Astrocyte (in vitro differentiated cells and primary cell): ENCODE results near the gene NFS1. TPM values are rescaled to one million over a fixed set of nuclear protein-coding genes. Genes with fewer than 3 reads are reported as not detected.

ENCODE experiments used
- DNase-seq: peaks from one replicate; pipeline ENCODE4 v3.0.0-alpha.2; 2010; ENCODE audit warnings: low read depth
- FAIRE-seq: peaks from 2 replicates; lab custom pipeline; 2011; peaks lifted over from hg19 to GRCh38; lab: Jason Lieb, UNC
- H2AFZ ChIP-seq: 2 replicates; pipeline ENCODE4 v1.6.0; 2012; ENCODE audit warnings: low read depth, low read length, inconsistent platforms
- H3K27ac ChIP-seq: 2 replicates; pipeline ENCODE4 v1.5.1; 2011; ENCODE audit warnings: low read depth, low read length, inconsistent platforms
- H3K27me3 ChIP-seq: 2 replicates; pipeline ENCODE4 v1.6.0; 2011; ENCODE audit warnings: low read length, inconsistent platforms; ENCODE audit not compliant: insufficient read depth
- H3K36me3 ChIP-seq: 2 replicates; pipeline ENCODE4 v1.5.1; 2011; ENCODE audit warnings: low read length, inconsistent platforms; ENCODE audit not compliant: insufficient read depth
- H3K4me1 ChIP-seq: 2 replicates; pipeline ENCODE4 v1.5.1; 2011; ENCODE audit warnings: low read length, inconsistent platforms; ENCODE audit not compliant: insufficient read depth
- H3K4me2 ChIP-seq: 2 replicates; pipeline ENCODE4 v1.6.0; 2012; ENCODE audit warnings: low read length, inconsistent platforms
- H3K4me3 ChIP-seq: 2 replicates; pipeline ENCODE4 v1.5.1; 2011; ENCODE audit warnings: low read depth, mild to moderate bottlenecking, low read length, inconsistent platforms; ENCODE audit not compliant: insufficient read depth
- H3K79me2 ChIP-seq: 2 replicates; pipeline ENCODE4 v1.6.0; 2012; ENCODE audit warnings: mild to moderate bottlenecking, low read length, inconsistent platforms; ENCODE audit not compliant: insufficient read depth
- H3K9ac ChIP-seq: 2 replicates; pipeline ENCODE4 v1.6.0; 2012; ENCODE audit warnings: mild to moderate bottlenecking, low read length, inconsistent platforms
- H3K9me3 ChIP-seq: 2 replicates; pipeline ENCODE4 v1.5.1; 2012; ENCODE audit warnings: low read depth, mild to moderate bottlenecking, low read length, inconsistent platforms; ENCODE audit not compliant: insufficient read depth
- H4K20me1 ChIP-seq: 2 replicates; pipeline ENCODE4 v1.6.0; 2012; ENCODE audit warnings: low read length, inconsistent platforms; ENCODE audit not compliant: insufficient read depth
- H3K27ac Mint-ChIP-seq: one replicate; pipeline ENCODE4 v1.8.0; 2021; ENCODE audit warnings: mild to moderate bottlenecking, mixed read lengths; ENCODE audit not compliant: unreplicated experiment
- H3K27me3 Mint-ChIP-seq: one replicate; pipeline ENCODE4 v1.8.0; 2021; ENCODE audit warnings: low read depth, mixed read lengths; ENCODE audit not compliant: unreplicated experiment
- H3K36me3 Mint-ChIP-seq: one replicate; pipeline ENCODE4 v1.8.0; 2021; ENCODE audit warnings: low read depth, mixed read lengths; ENCODE audit not compliant: unreplicated experiment
- H3K4me1 Mint-ChIP-seq: one replicate; pipeline ENCODE4 v1.8.0; 2021; ENCODE audit warnings: low read depth, mixed read lengths; ENCODE audit not compliant: unreplicated experiment
- H3K4me3 Mint-ChIP-seq: one replicate; pipeline ENCODE4 v1.8.0; 2021; ENCODE audit warnings: mild to moderate bottlenecking, moderate library complexity, mixed read lengths; ENCODE audit not compliant: unreplicated experiment
- H3K9me3 Mint-ChIP-seq: one replicate; pipeline ENCODE4 v1.8.0; 2021; ENCODE audit warnings: mild to moderate bottlenecking, mixed read lengths; ENCODE audit not compliant: unreplicated experiment
- EZH2 ChIP-seq: IDR thresholded peaks from 2 replicates; pipeline ENCODE4 v1.6.1; 2012; ENCODE audit warnings: mild to moderate bottlenecking, low read length, inconsistent platforms; ENCODE audit not compliant: insufficient read depth
- total RNA-seq: library from RNA; stranded (reverse); gene quantifications from 2 replicates; pipeline ENCODE4 v1.2.1, GENCODE V29; 2021
- TF ChIP-seq, protein P1 (sequence below): IDR thresholded peaks from 2 replicates; pipeline ENCODE4 v1.5.1; 2011; ENCODE audit warnings: low read depth, mild to moderate bottlenecking, inconsistent platforms, low read length, moderate library complexity; ENCODE audit not compliant: insufficient read depth

Gene NFS1
- total RNA-seq, 1 donor from 2014 or later: 30.3 TPM

DNA sequence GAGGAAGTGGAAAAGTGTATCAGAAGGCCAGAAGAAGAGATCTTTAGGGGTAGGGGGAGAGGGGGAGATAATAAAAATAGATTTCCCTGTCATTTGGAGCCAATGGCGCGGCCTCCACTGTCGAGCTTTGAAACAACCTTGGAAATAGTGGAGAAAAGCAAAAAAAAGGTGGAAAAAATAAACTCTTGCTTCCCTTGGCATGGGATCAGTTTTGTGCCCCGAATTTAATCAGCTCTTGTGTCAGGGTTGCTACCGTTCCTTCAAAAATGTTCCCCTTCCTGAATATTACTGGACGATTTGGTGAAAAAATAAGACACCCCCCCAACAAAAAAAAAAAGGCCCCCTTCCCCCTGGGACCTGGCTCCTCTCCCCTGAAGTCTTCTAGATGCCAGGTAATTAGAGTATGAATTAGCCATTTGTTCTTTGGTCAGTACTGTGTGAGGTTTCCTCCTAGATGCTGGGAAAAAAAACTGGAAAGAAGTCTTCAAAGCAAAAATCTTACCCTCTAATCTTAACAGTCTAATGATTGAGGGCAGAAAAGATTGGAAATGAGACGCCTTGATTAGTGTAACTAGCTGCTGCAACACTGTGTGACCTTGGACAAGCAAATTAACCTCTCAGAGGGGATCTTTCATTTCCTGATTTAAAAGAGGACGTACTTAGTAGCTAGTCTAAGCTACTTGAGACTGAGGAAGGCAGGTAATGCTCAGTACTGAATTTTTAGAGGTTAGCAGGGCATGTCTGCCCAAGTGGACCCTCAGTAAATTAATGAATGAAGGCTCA is 43.8 kb upstream of the NFS1 start:
- Histone ChIP-seq H3K27me3 (no peaks in the 10 kb centered on the region), H3K9me3 (no peaks in the 10 kb centered on the region), H3K27ac (peak overlapping the region; percentile 99), H3K4me3 (peak overlapping the region; percentile 78), H3K36me3 (peaks cover 27% of the 10 kb centered on the region), H3K79me2 (peaks cover 52% of the 10 kb centered on the region), H3K4me1 (peaks cover 21% of the 10 kb centered on the region), H3K9ac (peak overlapping the region; percentile 100), H2AFZ (no peak overlapping the region), H4K20me1 (peaks cover 37% of the 10 kb centered on the region), H3K4me2 (peak overlapping the region; percentile 92)
- no peak for FAIRE-seq
- Mint-ChIP-seq H3K36me3 (peaks cover 15% of the 10 kb centered on the region), H3K27me3 (no peaks in the 10 kb centered on the region), H3K27ac (peak overlapping the region; percentile 99), H3K4me1 (peaks cover 15% of the 10 kb centered on the region), H3K9me3 (no peaks in the 10 kb centered on the region), H3K4me3 (peak overlapping the region; percentile 99)
- no peak for DNase-seq
- TF ChIP-seq EZH2: no peak
- TF ChIP-seq, protein P1, sequence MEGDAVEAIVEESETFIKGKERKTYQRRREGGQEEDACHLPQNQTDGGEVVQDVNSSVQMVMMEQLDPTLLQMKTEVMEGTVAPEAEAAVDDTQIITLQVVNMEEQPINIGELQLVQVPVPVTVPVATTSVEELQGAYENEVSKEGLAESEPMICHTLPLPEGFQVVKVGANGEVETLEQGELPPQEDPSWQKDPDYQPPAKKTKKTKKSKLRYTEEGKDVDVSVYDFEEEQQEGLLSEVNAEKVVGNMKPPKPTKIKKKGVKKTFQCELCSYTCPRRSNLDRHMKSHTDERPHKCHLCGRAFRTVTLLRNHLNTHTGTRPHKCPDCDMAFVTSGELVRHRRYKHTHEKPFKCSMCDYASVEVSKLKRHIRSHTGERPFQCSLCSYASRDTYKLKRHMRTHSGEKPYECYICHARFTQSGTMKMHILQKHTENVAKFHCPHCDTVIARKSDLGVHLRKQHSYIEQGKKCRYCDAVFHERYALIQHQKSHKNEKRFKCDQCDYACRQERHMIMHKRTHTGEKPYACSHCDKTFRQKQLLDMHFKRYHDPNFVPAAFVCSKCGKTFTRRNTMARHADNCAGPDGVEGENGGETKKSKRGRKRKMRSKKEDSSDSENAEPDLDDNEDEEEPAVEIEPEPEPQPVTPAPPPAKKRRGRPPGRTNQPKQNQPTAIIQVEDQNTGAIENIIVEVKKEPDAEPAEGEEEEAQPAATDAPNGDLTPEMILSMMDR: no peak

DNA sequence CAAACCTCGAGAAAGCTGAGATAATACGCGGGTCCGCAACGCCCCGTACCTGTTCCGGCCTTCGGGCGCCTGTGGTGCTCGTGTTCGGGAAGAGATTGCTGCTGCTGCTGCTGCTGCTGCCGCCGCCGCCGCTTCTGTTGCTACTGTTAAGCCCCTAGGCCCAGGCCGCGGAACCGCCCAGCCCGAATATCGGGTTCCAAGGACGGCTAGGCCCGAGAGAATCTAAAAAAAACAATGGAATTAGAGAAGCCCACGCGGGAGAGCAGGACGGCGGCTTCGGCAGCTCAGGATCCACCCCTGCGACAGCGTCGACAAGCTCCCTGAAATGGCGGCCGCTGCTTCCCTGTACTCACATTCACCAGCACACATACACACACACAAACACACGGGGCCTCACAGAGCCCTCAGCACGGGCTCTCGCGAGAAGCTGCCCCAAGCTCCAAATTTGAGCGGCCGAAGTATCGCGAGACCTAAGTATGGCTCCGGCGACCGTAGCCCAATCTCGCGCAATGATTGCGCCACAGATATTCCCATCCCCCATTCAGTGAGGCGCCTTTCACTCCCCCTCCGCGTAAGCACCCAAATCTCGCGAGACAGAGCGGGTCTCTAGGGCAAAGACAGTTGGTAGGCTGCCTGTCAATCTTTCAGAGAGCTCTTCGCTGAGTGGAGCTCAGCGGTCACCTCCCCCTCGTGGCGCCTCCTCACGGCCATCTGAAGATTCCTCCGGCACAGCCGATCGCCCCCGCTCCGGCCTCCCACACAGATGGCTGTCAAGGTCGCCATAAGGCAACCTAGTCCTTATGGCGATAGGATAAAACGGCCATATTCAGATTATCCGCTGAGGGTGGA is 43.0 kb upstream of the NFS1 start, which contains the start of gene RBM39:
TSS of gene RBM39 (minus strand) at position 369 of the 849 bp plus-strand sequence. CDS start 1,386 bp downstream, outside the sequence.
- Histone ChIP-seq H3K27me3 (no peaks in the 10 kb centered on the region), H3K4me1 (peaks cover 21% of the 10 kb centered on the region), H3K4me2 (peak within 1 kb of the TSS; percentile 98), H3K9me3 (no peaks in the 10 kb centered on the region), H3K79me2 (peaks cover 60% of the 10 kb centered on the region), H2AFZ (no peak within 1 kb of the TSS), H4K20me1 (peaks cover 45% of the 10 kb centered on the region), H3K9ac (peak within 1 kb of the TSS; percentile 100), H3K36me3 (peaks cover 27% of the 10 kb centered on the region), H3K27ac (peak within 1 kb of the TSS; percentile 100), H3K4me3 (peak within 1 kb of the TSS; percentile 100)
- TF ChIP-seq, protein P1: peak; percentile 8
- no peak for TF ChIP-seq EZH2
- no peaks in the 10 kb centered on the region for H3K27me3 Mint-ChIP-seq
- FAIRE-seq (peak; percentile 34), DNase-seq (peak; percentile 98)
- H3K36me3 Mint-ChIP-seq: peaks cover 15% of the 10 kb centered on the region
- peak within 1 kb of the TSS; percentile 99 for H3K27ac Mint-ChIP-seq
- H3K9me3 Mint-ChIP-seq: no peaks in the 10 kb centered on the region
- peaks cover 15% of the 10 kb centered on the region for H3K4me1 Mint-ChIP-seq
- H3K4me3 Mint-ChIP-seq: peak within 1 kb of the TSS; percentile 99
